Measurements from ENCODE around the gene NNT.

NNT gene

GRCh38 chr5:43615445-43616184, 12.6 kb downstream of the NNT start:
- no peak for TF ChIP-seq CTCF (IDR thresholded peaks at IDR 0.05; ENCODE audit: insufficient read depth, low read length, poor library complexity, severe bottlenecking)
- Histone ChIP-seq H3K27me3 (replicated peaks; ENCODE audit: control insufficient read depth, insufficient read depth, low read length) (no peaks in the 10 kb centered on the region), H3K36me3 (ENCODE audit: control insufficient read depth, insufficient read depth, low read length) (peaks cover 5% of the 10 kb centered on the region), H3K4me3 (replicated peaks; ENCODE audit: low read depth, low read length) (no peak overlapping the region)
- no peak for DNase-seq (ENCODE audit: extremely low read depth, insufficient read length)

GRCh38 chr5:43616535-43616934, 13.6 kb downstream of the NNT start:
- Histone ChIP-seq H3K36me3 (ENCODE audit: control insufficient read depth, insufficient read depth, low read length) (peaks cover 5% of the 10 kb centered on the region), H3K4me3 (replicated peaks; ENCODE audit: low read depth, low read length) (no peak overlapping the region), H3K27me3 (replicated peaks; ENCODE audit: control insufficient read depth, insufficient read depth, low read length) (no peaks in the 10 kb centered on the region)
- no peak for TF ChIP-seq CTCF (IDR thresholded peaks at IDR 0.05; ENCODE audit: insufficient read depth, low read length, poor library complexity, severe bottlenecking)
- DNase-seq (ENCODE audit: extremely low read depth, insufficient read length), result no peak

- no peaks in the 10 kb centered on the region for H3K27me3 ChIP-seq (replicated peaks; ENCODE audit: control insufficient read depth, insufficient read depth, low read length)
- DNase-seq (ENCODE audit: extremely low read depth, insufficient read length), result no peak
- peaks cover 8% of the 10 kb centered on the region for H3K36me3 ChIP-seq (ENCODE audit: control insufficient read depth, insufficient read depth, low read length)
- H3K4me3 ChIP-seq (replicated peaks; ENCODE audit: low read depth, low read length), result no peak overlapping the region
- no peak for TF ChIP-seq CTCF (IDR thresholded peaks at IDR 0.05; ENCODE audit: insufficient read depth, low read length, poor library complexity, severe bottlenecking)
Observed at GRCh38 chr5:43619380-43619779, 16.4 kb downstream of the NNT start.

- DNase-seq (ENCODE audit: extremely low read depth, insufficient read length), result no peak
- Histone ChIP-seq H3K27me3 (replicated peaks; ENCODE audit: control insufficient read depth, insufficient read depth, low read length) (no peaks in the 10 kb centered on the region), H3K4me3 (replicated peaks; ENCODE audit: low read depth, low read length) (no peak overlapping the region), H3K36me3 (ENCODE audit: control insufficient read depth, insufficient read depth, low read length) (peaks cover 8% of the 10 kb centered on the region)
- TF ChIP-seq CTCF (IDR thresholded peaks at IDR 0.05; ENCODE audit: insufficient read depth, low read length, poor library complexity, severe bottlenecking), result no peak
Observed at GRCh38 chr5:43619911-43620310, 16.9 kb downstream of the NNT start.

- DNase-seq (ENCODE audit: extremely low read depth, insufficient read length), result no peak
- H3K27me3 ChIP-seq (replicated peaks; ENCODE audit: control insufficient read depth, insufficient read depth, low read length), result no peaks in the 10 kb centered on the region
- H3K4me3 ChIP-seq (replicated peaks; ENCODE audit: low read depth, low read length), result no peak overlapping the region
- TF ChIP-seq CTCF (IDR thresholded peaks at IDR 0.05; ENCODE audit: insufficient read depth, low read length, poor library complexity, severe bottlenecking), result no peak
- peaks cover 8% of the 10 kb centered on the region for H3K36me3 ChIP-seq (ENCODE audit: control insufficient read depth, insufficient read depth, low read length)
Observed at GRCh38 chr5:43620944-43621505, 18.0 kb downstream of the NNT start.
